ENCODE measurements around the gene STXBP4.

STXBP4 gene

GRCh38 chr17:55040611-55041010 is 72.0 kb downstream of the STXBP4 start:
- no peaks in the 10 kb centered on the region for H3K9me3 ChIP-seq (ENCODE audit: low read depth, low read length)
- TF ChIP-seq POLR2AphosphoS5 (IDR thresholded peaks at IDR 0.05; ENCODE audit: borderline replicate concordance, low read depth, low read length) (no peak), EZH2 (IDR thresholded peaks at IDR 0.05) (no peak), FOXP2 (optimal IDR thresholded peaks at IDR 0.05; ENCODE audit: control extremely low read depth, extremely low read length, insufficient read depth) (no peak)
- H3K27ac ChIP-seq = no peak overlapping the region; the same call in 1 of the 2 replicates
- H3K36me3 ChIP-seq (ENCODE audit: insufficient read depth, low read length) = peaks cover 17% of the 10 kb centered on the region
- H3K4me3 ChIP-seq = no peak overlapping the region
- DNase-seq (ENCODE audit: low read depth, low spot score) = no peak
- H3K9ac ChIP-seq (ENCODE audit: insufficient read length) = no peak overlapping the region

- TF ChIP-seq EZH2 (IDR thresholded peaks at IDR 0.05) = no peak
- TF ChIP-seq POLR2AphosphoS5 (IDR thresholded peaks at IDR 0.05; ENCODE audit: borderline replicate concordance, low read depth, low read length) = no peak
- no peak for TF ChIP-seq FOXP2 (optimal IDR thresholded peaks at IDR 0.05; ENCODE audit: control extremely low read depth, extremely low read length, insufficient read depth)
- Histone ChIP-seq H3K4me3 (no peak overlapping the region), H3K36me3 (ENCODE audit: insufficient read depth, low read length) (peaks cover 4% of the 10 kb centered on the region; the same call in 1 of the 2 replicates), H3K27ac (no peak overlapping the region; the same call in 1 of the 2 replicates), H3K9me3 (ENCODE audit: low read depth, low read length) (no peaks in the 10 kb centered on the region), H3K9ac (ENCODE audit: insufficient read length) (no peak overlapping the region)
- no peak for DNase-seq (ENCODE audit: low read depth, low spot score)
Measured at GRCh38 chr17:55053855-55054254, 85.3 kb downstream of the STXBP4 start.

GRCh38 chr17:55054429-55054828 is 85.9 kb downstream of the STXBP4 start:
- no peaks in the 10 kb centered on the region for H3K36me3 ChIP-seq (ENCODE audit: insufficient read depth, low read length)
- H3K4me3 ChIP-seq = no peak overlapping the region
- H3K27ac ChIP-seq = no peak overlapping the region
- DNase-seq (ENCODE audit: low read depth, low spot score) = no peak
- no peaks in the 10 kb centered on the region for H3K9me3 ChIP-seq (ENCODE audit: low read depth, low read length)
- TF ChIP-seq POLR2AphosphoS5 (IDR thresholded peaks at IDR 0.05; ENCODE audit: borderline replicate concordance, low read depth, low read length) (no peak), EZH2 (IDR thresholded peaks at IDR 0.05) (no peak), FOXP2 (optimal IDR thresholded peaks at IDR 0.05; ENCODE audit: control extremely low read depth, extremely low read length, insufficient read depth) (no peak)
- H3K9ac ChIP-seq (ENCODE audit: insufficient read length) = no peak overlapping the region

DNA sequence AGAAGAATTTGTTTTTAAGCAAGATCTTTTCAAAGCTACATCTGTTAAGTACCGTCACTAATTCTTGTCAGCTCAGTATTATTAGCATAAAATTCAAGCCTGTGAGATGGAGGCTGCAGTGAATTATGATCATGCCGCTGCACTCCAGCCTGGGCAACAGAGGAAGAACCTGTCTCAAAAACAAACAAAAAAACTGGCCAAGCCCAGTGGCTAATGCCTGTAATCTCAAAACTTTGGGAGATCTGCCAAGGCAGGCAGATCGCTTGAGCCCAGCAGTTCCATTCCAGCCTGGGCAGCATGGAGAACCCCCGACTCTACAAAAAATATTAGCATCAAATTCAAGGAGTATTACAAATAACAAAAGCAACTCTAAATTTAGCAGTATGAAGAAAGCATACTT is 88.0 kb downstream of the STXBP4 start:
- no peak overlapping the region for H3K9ac ChIP-seq (ENCODE audit: insufficient read length)
- peak overlapping the region; percentile 61; the same call in 1 of the 2 replicates for H3K27ac ChIP-seq
- no peak overlapping the region; the same call in 1 of the 2 replicates for H3K4me3 ChIP-seq
- no peaks in the 10 kb centered on the region for H3K36me3 ChIP-seq (ENCODE audit: insufficient read depth, low read length)
- TF ChIP-seq FOXP2 (optimal IDR thresholded peaks at IDR 0.05; ENCODE audit: control extremely low read depth, extremely low read length, insufficient read depth) = no peak
- H3K9me3 ChIP-seq (ENCODE audit: low read depth, low read length) = no peaks in the 10 kb centered on the region
- DNase-seq (ENCODE audit: low read depth, low spot score) = no peak

- Histone ChIP-seq H3K9me3 (ENCODE audit: low read depth, low read length) (no peaks in the 10 kb centered on the region), H3K9ac (ENCODE audit: insufficient read length) (no peak overlapping the region)
Measured at GRCh38 chr17:55057184-55057583, 88.6 kb downstream of the STXBP4 start.

DNA sequence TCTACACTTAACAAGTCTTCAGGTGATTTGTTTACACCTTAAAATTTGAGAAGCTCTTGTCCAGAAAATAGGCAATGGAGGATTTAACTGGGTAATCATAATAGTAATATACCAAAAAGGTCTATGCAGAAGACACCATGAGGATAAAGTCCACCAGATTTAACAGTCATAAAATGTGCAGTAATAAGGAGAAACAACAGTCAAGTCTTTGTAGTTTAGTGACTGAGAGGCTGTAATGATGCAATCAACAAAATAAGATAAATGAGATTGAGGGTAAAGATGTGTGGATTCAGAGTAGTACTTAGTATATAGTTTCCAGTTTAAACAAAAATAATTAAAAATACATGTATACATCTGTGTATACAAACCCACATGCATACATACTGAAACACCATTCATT is 91.2 kb downstream of the STXBP4 start:
- no peak overlapping the region for H3K9ac ChIP-seq (ENCODE audit: insufficient read length)
- no peaks in the 10 kb centered on the region for H3K9me3 ChIP-seq (ENCODE audit: low read depth, low read length)
- no peak overlapping the region for H3K27ac ChIP-seq
- no peaks in the 10 kb centered on the region for H3K36me3 ChIP-seq (ENCODE audit: insufficient read depth, low read length)
- no peak for DNase-seq (ENCODE audit: low read depth, low spot score)
- no peak overlapping the region for H3K4me3 ChIP-seq
- no peak for TF ChIP-seq FOXP2 (optimal IDR thresholded peaks at IDR 0.05; ENCODE audit: control extremely low read depth, extremely low read length, insufficient read depth)
- no peak for TF ChIP-seq POLR2AphosphoS5 (IDR thresholded peaks at IDR 0.05; ENCODE audit: borderline replicate concordance, low read depth, low read length)
- no peak for TF ChIP-seq EZH2 (IDR thresholded peaks at IDR 0.05)

More at GRCh38 chr17:55057184-55057583, 88.6 kb downstream of the STXBP4 start:
- TF ChIP-seq FOXP2 (optimal IDR thresholded peaks at IDR 0.05; ENCODE audit: control extremely low read depth, extremely low read length, insufficient read depth) (no peak), POLR2AphosphoS5 (IDR thresholded peaks at IDR 0.05; ENCODE audit: borderline replicate concordance, low read depth, low read length) (no peak), EZH2 (IDR thresholded peaks at IDR 0.05) (no peak)
- H3K27ac ChIP-seq = no peak overlapping the region
- DNase-seq (ENCODE audit: low read depth, low spot score) = no peak
- no peak overlapping the region for H3K4me3 ChIP-seq
- no peaks in the 10 kb centered on the region for H3K36me3 ChIP-seq (ENCODE audit: insufficient read depth, low read length)

GRCh38 chr17:55062921-55063320 is 94.4 kb downstream of the STXBP4 start:
- TF ChIP-seq EZH2 (IDR thresholded peaks at IDR 0.05) (no peak), FOXP2 (optimal IDR thresholded peaks at IDR 0.05; ENCODE audit: control extremely low read depth, extremely low read length, insufficient read depth) (no peak), POLR2AphosphoS5 (IDR thresholded peaks at IDR 0.05; ENCODE audit: borderline replicate concordance, low read depth, low read length) (no peak)
- no peaks in the 10 kb centered on the region for H3K9me3 ChIP-seq (ENCODE audit: low read depth, low read length)
- H3K4me3 ChIP-seq = no peak overlapping the region
- H3K36me3 ChIP-seq (ENCODE audit: insufficient read depth, low read length) = no peaks in the 10 kb centered on the region
- H3K9ac ChIP-seq (ENCODE audit: insufficient read length) = no peak overlapping the region
- DNase-seq (ENCODE audit: low read depth, low spot score) = no peak
- no peak overlapping the region for H3K27ac ChIP-seq

- Histone ChIP-seq H3K4me3 (no peak overlapping the region), H3K36me3 (ENCODE audit: insufficient read depth, low read length) (no peaks in the 10 kb centered on the region), H3K9me3 (ENCODE audit: low read depth, low read length) (no peaks in the 10 kb centered on the region), H3K9ac (ENCODE audit: insufficient read length) (no peak overlapping the region), H3K27ac (no peak overlapping the region)
- DNase-seq (ENCODE audit: low read depth, low spot score) = no peak
- no peak for TF ChIP-seq FOXP2 (optimal IDR thresholded peaks at IDR 0.05; ENCODE audit: control extremely low read depth, extremely low read length, insufficient read depth)
- no peak for TF ChIP-seq POLR2AphosphoS5 (IDR thresholded peaks at IDR 0.05; ENCODE audit: borderline replicate concordance, low read depth, low read length)
Measured at GRCh38 chr17:55063885-55064874, 95.6 kb downstream of the STXBP4 start.
